NOMO-1 treated with DMSO at 0.1 percent for 48 hours (cell line): Measurements from ENCODE around the gene FPGS.

Experiments
- DNase-seq: peaks from one replicate; lab custom pipeline; 2025; ENCODE audit not compliant: unreplicated experiment; lab: John Stamatoyannopoulos, UW

FPGS gene

GRCh38 chr9:127770583-127770904 lies 32.1 kb upstream of the FPGS start:
- DNase-seq = no peak

- peak; percentile 99 for DNase-seq
Observed at GRCh38 chr9:127770905-127771569, 31.6 kb upstream of the FPGS start.

- no peak for DNase-seq
Observed at GRCh38 chr9:127771570-127772189, 31.0 kb upstream of the FPGS start.

- no peak for DNase-seq
Observed at GRCh38 chr9:127772603-127773002, 30.1 kb upstream of the FPGS start.

- no peak for DNase-seq
Observed at GRCh38 chr9:127773272-127773671, 29.4 kb upstream of the FPGS start.

GRCh38 chr9:127773981-127774380 lies 28.7 kb upstream of the FPGS start:
- DNase-seq = no peak

GRCh38 chr9:127776195-127776923 lies 26.3 kb upstream of the FPGS start:
- DNase-seq = peak; percentile 82

GRCh38 chr9:127776924-127777289 lies 25.8 kb upstream of the FPGS start:
- DNase-seq = no peak

- no peak for DNase-seq
Observed at GRCh38 chr9:127777368-127777980, 25.2 kb upstream of the FPGS start.

GRCh38 chr9:127778280-127779135 lies 24.2 kb upstream of the FPGS start, which contains the start of gene SH2D3C:
Gene SH2D3C, minus strand, starts transcription at chr9:127778666. Its CDS starts 39 bp downstream, at chr9:127778627.
- peak; percentile 79 for DNase-seq

GRCh38 chr9:127779136-127779981 lies 23.3 kb upstream of the FPGS start:
- peak; percentile 72 for DNase-seq

- DNase-seq = no peak
Observed at GRCh38 chr9:127780126-127780885, 22.4 kb upstream of the FPGS start.

GRCh38 chr9:127780909-127781308 lies 21.8 kb upstream of the FPGS start:
- DNase-seq = peak; percentile 85

GRCh38 chr9:127781806-127782205 lies 20.9 kb upstream of the FPGS start:
- DNase-seq = no peak

GRCh38 chr9:127783111-127784008 lies 19.3 kb upstream of the FPGS start:
- peak; percentile 96 for DNase-seq

GRCh38 chr9:127785023-127785932 lies 17.4 kb upstream of the FPGS start:
- DNase-seq = peak; percentile 78
